PC-3 (cell line): ENCODE results near the gene FDX1.

Source experiments
- CTCF ChIP-seq: fragments of 300-600 bp; sonication (generic); conservative IDR thresholded peaks from 2 replicates; pipeline ENCODE4 v1.5.1; 2017; ENCODE audit warnings: antibody characterized with exemption, low read depth, mild to moderate bottlenecking, low read length
- EZH2phosphoT487 ChIP-seq: fragments of 300-600 bp; sonication (generic); IDR thresholded peaks from 2 replicates; pipeline ENCODE4 v1.6.1; 2018; ENCODE audit warnings: mild to moderate bottlenecking, antibody characterized with exemption, low read length, borderline replicate concordance

- no peak for TF ChIP-seq CTCF
- no peak for TF ChIP-seq EZH2phosphoT487
Measured at GRCh38 chr11:110438017-110438416, 8.3 kb downstream of the FDX1 start.
